Testis (tissue), 2 donors: ENCODE measurements around the gene RRAD.

Experiments used
- CTCF ChIP-seq, 3 experiments: fragments of 450-650 bp in 2 of 3; fragments of 200-600 bp in 1 of 3; sonication (generic) in 1 of 3; IDR thresholded peaks; one replicate each; pipeline ENCODE4 v1.5.1; 2016 to 2019; ENCODE audit warnings: antibody characterized with exemption in 3 of 3, mild to moderate bottlenecking in 2 of 3, moderate library complexity in 1 of 3
- POLR2A ChIP-seq: fragments of 450-650 bp; IDR thresholded peaks from one replicate; pipeline ENCODE4 v1.6.1; 2017; ENCODE audit warnings: antibody characterized with exemption, mild to moderate bottlenecking, moderate library complexity

GRCh38 chr16:66934138-66934838, 9.0 kb upstream of the RRAD start, which contains the start of gene CIAO2B:
- TF ChIP-seq POLR2A (peak; percentile 40), CTCF (IDR thresholded peaks at IDR 0.05) (no peak)
